Gastrocnemius medialis (tissue), 4 donors: ENCODE measurements around the gene KCNA10. TPM values are rescaled to one million over a fixed set of nuclear protein-coding genes. Genes with fewer than 3 reads are reported as not detected.

Source experiments
- ATAC-seq, 2 donors: fragments of 150-250 bp; one replicate each; pipeline ENCODE4 v1.9.1; 2016
- DNase-seq, 2 donors: peaks; one replicate each; pipeline ENCODE4 v3.0.0-alpha.2; 2019
- H3K27ac ChIP-seq, 4 donors: fragments of 200-600 bp; sonication (generic); 1 replicate in 1 of 4; 2 replicates in 3 of 4; pipeline ENCODE4 v1.5.1; 2016 to 2018; ENCODE audit warnings: mild to moderate bottlenecking in 2 of 4, moderate library complexity in 1 of 4
- H3K27me3 ChIP-seq, 3 donors: fragments of 200-600 bp; sonication (generic) in 2 of 3; 1 replicate in 1 of 3; 2 replicates in 2 of 3; pipeline versions ENCODE4 v1.5.1 to v1.6.0; 2016 to 2019; ENCODE audit warnings: mild to moderate bottlenecking in 1 of 3, moderate library complexity in 1 of 3
- H3K36me3 ChIP-seq, 2 donors: fragments of 200-600 bp; sonication (generic) in 1 of 2; one replicate each; pipeline ENCODE4 v1.5.1; 2017 to 2018
- H3K4me1 ChIP-seq, 2 donors: fragments of 200-600 bp; sonication (generic) in 1 of 2; one replicate each; pipeline ENCODE4 v1.5.1; 2016 to 2017; ENCODE audit warnings: mild to moderate bottlenecking in 2 of 2
- H3K4me3 ChIP-seq, 4 donors: fragments of 200-600 bp; sonication (generic) in 3 of 4; 1 replicate in 1 of 4; 2 replicates in 3 of 4; pipeline ENCODE4 v1.5.1; 2016 to 2019; ENCODE audit warnings: mild to moderate bottlenecking in 2 of 4
- H3K9me3 ChIP-seq, 3 donors: fragments of 200-600 bp; sonication (generic) in 2 of 3; 1 replicate in 1 of 3; 2 replicates in 2 of 3; pipeline ENCODE4 v1.5.1; 2016 to 2019
- CTCF ChIP-seq, 5 experiments: fragments of 450-650 bp in 3 of 5; fragments of 200-600 bp in 2 of 5; sonication (generic) in 2 of 5; IDR thresholded peaks in 4 of 5; conservative IDR thresholded peaks in 1 of 5; 1 replicate in 4 of 5; 2 replicates in 1 of 5; pipeline ENCODE4 v1.5.1; 2016 to 2019; ENCODE audit warnings: antibody characterized with exemption in 5 of 5, mild to moderate bottlenecking in 3 of 5, moderate library complexity in 3 of 5
- POLR2A ChIP-seq, 2 donors: fragments of 450-650 bp; IDR thresholded peaks; one replicate each; pipeline ENCODE4 v1.6.1; 2017; ENCODE audit warnings: antibody characterized with exemption in 2 of 2, mild to moderate bottlenecking in 2 of 2, moderate library complexity in 2 of 2
- in situ Hi-C, 4 donors: fragments of 200-750 bp; cut with MboI; loops; one replicate each; pipeline versions ENCODE4 v1.15.0 to v1.8.0; 2017; ENCODE audit warnings: low sequenced_read_pairs in 4 of 4
- intact Hi-C: fragments of 100-400 bp; cut with DNase I; formaldehyde crosslinking; loops from one replicate; pipeline ENCODE4 v1.15.1; 2023; ENCODE audit warnings: low total_unique reads
- total RNA-seq, 4 donors: library from RNA; depleted of rRNA; stranded (reverse); fragments of >200 nt; gene quantifications; one replicate each; pipeline versions ENCODE4 v1.1.0 to v1.2.3, GENCODE V29; 2016

Gene KCNA10
- total RNA-seq, 4 donors from 2014 or later = not detected

DNA sequence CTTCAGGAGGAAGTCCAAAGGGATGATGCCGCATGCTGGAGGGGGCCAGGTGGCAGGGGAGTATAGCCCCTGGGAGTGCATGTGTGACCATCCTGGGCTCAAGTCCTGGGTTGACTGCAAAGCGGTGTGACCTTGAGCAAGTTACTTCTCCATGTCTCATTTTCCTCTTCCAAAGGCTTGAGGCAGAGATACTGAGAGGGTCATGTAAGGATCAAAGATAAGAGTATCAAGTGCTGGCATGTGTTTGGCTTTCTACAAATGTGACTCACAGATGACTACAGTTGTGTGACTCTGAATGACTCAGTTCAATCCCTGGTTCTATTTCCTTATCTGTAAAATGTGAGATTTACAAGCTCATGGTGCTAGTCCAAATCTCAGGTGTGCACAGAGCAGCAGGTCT is 41.9 kb downstream of the KCNA10 start:
- TF ChIP-seq CTCF (IDR thresholded peaks at IDR 0.05 in 4 of 5, conservative IDR thresholded peaks at IDR 0.05 in 1 of 5) (no peak), POLR2A (IDR thresholded peaks at IDR 0.05) (no peak)
- intact Hi-C loops = no loop called here
- ATAC-seq (no peak), DNase-seq (no peak)
- H3K4me3 ChIP-seq = no peak overlapping the region
- no peaks in the 10 kb centered on the region for H3K27me3 ChIP-seq
- in situ Hi-C loops = no loop called here
- H3K4me1 ChIP-seq = no peaks in the 10 kb centered on the region
- no peaks in the 10 kb centered on the region for H3K36me3 ChIP-seq
- no peaks in the 10 kb centered on the region for H3K9me3 ChIP-seq
- no peak overlapping the region for H3K27ac ChIP-seq

GRCh38 chr1:110476028-110476765 is 42.8 kb downstream of the KCNA10 start:
- Histone ChIP-seq H3K27ac (no peak overlapping the region), H3K27me3 (no peaks in the 10 kb centered on the region), H3K4me3 (no peak overlapping the region), H3K4me1 (no peaks in the 10 kb centered on the region), H3K36me3 (no peaks in the 10 kb centered on the region), H3K9me3 (no peaks in the 10 kb centered on the region)
- intact Hi-C loops = no loop called here
- ATAC-seq (no peak), DNase-seq (no peak)
- TF ChIP-seq CTCF (IDR thresholded peaks at IDR 0.05 in 4 of 5, conservative IDR thresholded peaks at IDR 0.05 in 1 of 5) = no peak
- TF ChIP-seq POLR2A (IDR thresholded peaks at IDR 0.05) = no peak
- in situ Hi-C loops = no loop called here

GRCh38 chr1:110475362-110476027 is 43.5 kb downstream of the KCNA10 start:
- no peaks in the 10 kb centered on the region for H3K27me3 ChIP-seq
- no peak for DNase-seq
- intact Hi-C loops = no loop called here
- H3K4me1 ChIP-seq = no peaks in the 10 kb centered on the region
- no peak overlapping the region for H3K4me3 ChIP-seq
- ATAC-seq = no peak
- H3K36me3 ChIP-seq = no peaks in the 10 kb centered on the region
- H3K9me3 ChIP-seq = no peaks in the 10 kb centered on the region
- in situ Hi-C loops = no loop called here
- no peak overlapping the region for H3K27ac ChIP-seq
- no peak for TF ChIP-seq POLR2A (IDR thresholded peaks at IDR 0.05)
- no peak for TF ChIP-seq CTCF (IDR thresholded peaks at IDR 0.05 in 4 of 5, conservative IDR thresholded peaks at IDR 0.05 in 1 of 5)

DNA sequence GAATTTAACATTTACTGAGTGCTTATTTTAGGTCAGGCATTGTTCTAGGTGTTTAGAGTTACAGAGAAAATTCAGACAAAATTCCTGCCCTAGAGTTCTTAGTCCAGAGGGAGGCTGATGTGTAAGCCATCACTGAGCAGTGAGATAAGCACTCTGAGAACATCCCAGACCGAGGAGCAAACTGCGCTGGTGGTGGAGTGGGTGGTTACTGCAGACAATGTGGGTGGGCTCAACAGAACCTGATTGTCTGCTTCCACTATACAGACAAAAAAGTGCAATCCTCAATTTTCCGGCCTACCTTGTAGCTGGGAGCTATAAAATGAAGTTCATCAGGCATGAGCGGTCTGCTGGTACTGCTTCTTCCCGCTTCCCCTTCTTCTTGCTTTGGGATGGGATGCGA is 44.5 kb downstream of the KCNA10 start:
- in situ Hi-C loops = no loop called here
- Histone ChIP-seq H3K4me3 (no peak overlapping the region), H3K27ac (no peak overlapping the region)

More for the DNA sequence above, 44.5 kb downstream of the KCNA10 start:
- H3K27me3 ChIP-seq = no peaks in the 10 kb centered on the region
- H3K4me1 ChIP-seq = no peaks in the 10 kb centered on the region
- no peaks in the 10 kb centered on the region for H3K9me3 ChIP-seq
- TF ChIP-seq CTCF (IDR thresholded peaks at IDR 0.05 in 4 of 5, conservative IDR thresholded peaks at IDR 0.05 in 1 of 5) (no peak), POLR2A (IDR thresholded peaks at IDR 0.05) (no peak)
- DNase-seq (no peak), ATAC-seq (no peak)
- H3K36me3 ChIP-seq = no peaks in the 10 kb centered on the region
- intact Hi-C loops = no loop called here
